Activated effector memory CD4-positive, alpha-beta T cell treated with Interleukin-2 at 50 U/mL for 16 hours (primary cell): ENCODE measurements around the gene POLD3.

Experiments
- DNase-seq: peaks from one replicate; pipeline ENCODE4 v3.0.0-alpha.2; 2020

Gene POLD3

GRCh38 chr11:74676596-74676995 is 84.2 kb downstream of the POLD3 start:
- DNase-seq = no peak

GRCh38 chr11:74677131-74677530 is 84.7 kb downstream of the POLD3 start:
- DNase-seq = no peak

- no peak for DNase-seq
Measured at GRCh38 chr11:74678041-74678440, 85.7 kb downstream of the POLD3 start.

- no peak for DNase-seq
Measured at GRCh38 chr11:74678591-74679512, 86.5 kb downstream of the POLD3 start.

- no peak for DNase-seq
Measured at GRCh38 chr11:74679513-74679865, 87.1 kb downstream of the POLD3 start.

- DNase-seq = no peak
Measured at GRCh38 chr11:74680035-74680671, 87.8 kb downstream of the POLD3 start.

DNA sequence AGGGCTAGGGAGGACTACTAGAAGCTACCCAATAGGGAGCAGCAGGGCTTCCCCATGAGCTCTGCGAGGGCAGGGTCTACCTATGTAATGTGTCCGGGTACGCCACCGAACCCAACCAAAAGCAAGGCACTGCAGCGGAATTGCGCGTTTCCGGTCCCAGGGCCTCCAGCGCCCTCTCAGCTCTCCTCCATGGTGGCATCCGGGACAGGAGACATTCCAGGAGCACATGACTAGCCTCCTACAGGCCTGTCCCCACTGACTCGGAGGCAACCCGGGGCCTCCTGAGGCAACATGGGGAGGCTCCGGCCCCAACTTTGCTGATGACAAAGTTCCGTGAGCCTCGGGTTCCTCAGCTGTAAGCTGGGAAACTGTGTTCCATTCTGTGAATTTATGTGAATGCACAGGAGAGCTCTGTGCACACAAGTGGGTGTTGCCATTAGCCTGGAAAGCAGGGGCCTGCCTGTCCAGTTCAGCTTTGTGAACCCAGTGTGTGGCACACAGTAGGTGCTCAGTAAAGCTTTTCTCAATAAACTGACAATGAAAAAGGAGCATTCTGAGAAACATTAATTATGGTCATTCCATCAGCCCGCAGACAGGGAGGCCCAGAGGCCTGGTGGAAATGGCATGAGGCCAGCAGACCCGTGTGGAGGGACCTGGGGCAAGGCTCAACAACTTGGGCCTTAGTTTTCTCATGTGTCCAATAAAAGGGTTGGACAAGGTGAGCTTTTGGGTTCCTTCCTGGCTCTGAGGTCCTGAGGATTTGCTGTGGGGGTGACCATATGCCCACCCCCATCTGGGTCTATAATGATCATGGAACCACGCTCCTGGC is 88.5 kb downstream of the POLD3 start:
- no peak for DNase-seq

- no peak for DNase-seq
Measured at GRCh38 chr11:74681686-74682651, 89.6 kb downstream of the POLD3 start.

GRCh38 chr11:74682731-74683278 is 90.4 kb downstream of the POLD3 start:
- DNase-seq = no peak

DNA sequence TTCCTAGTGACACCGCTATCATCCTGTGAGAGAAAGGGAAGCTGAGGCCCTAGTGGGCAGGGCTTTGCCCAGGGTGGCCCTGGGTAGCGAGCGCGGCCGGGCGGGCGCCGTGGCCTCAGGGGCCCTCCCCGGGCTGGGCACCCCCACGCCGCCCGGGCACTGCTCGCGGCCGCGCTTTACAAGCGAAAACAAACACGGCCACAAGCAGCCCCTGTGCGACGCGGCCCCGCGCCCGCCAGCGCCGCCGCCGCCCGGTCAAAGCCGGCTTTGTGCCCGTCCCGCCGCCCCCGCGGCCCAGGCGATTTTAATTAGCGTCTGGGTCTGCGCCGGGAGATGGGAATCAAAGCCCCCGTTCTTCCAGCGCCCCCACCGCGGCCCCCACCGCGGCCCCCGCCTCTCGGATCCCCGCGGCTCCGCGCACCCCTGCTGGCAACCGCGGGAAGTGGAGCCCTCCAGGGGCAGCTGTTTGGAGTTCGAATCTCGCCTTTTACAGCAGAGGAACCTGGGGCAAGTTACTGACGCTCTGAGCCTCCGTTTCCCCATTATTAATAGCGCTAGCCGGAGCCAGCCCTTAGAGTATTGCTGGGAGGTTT is 91.0 kb downstream of the POLD3 start:
- no peak for DNase-seq

GRCh38 chr11:74683941-74684481 is 91.6 kb downstream of the POLD3 start:
- no peak for DNase-seq

DNA sequence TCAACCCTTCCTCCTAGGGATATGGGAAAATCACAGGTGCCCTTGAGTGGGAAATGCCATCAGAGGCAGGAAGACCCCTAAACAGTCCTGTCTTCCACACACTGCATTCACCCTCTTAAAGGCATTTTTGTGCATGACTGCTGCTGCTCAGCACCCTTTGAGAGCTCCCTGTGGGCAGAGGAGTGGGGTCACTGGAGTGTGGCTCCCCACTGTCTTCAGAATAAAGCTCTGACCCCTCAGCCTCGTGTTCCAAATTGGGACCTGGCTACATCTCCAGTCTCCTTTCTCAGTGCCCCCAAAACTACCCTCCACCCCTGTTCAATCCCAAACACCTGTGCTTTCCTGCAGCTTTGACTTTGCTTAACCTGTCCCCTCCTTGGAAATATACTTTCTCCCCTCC is 92.3 kb downstream of the POLD3 start:
- DNase-seq = no peak

GRCh38 chr11:74685338-74685737 is 93.0 kb downstream of the POLD3 start:
- no peak for DNase-seq

GRCh38 chr11:74685905-74686304 is 93.5 kb downstream of the POLD3 start:
- DNase-seq = no peak

DNA sequence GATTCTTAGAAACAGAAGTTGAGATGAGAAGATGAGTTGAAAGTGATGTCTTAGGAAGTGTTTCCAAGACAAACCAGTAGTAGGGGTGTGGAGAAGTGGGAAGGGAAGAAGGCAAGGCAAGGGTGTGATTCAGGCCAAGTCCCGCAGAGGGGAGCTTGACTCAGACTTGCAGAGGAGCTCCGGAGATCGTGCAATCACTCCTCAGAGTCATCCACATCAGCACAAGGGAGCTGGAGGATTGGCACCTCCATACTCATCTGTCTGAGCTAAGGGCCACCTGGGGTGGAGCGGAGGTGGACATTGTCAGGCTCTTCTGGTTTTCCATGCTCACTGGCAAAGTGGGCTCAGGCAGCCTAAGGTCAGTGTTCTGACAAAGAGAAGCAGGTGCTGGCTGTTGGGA is 94.4 kb downstream of the POLD3 start:
- DNase-seq = no peak

DNA sequence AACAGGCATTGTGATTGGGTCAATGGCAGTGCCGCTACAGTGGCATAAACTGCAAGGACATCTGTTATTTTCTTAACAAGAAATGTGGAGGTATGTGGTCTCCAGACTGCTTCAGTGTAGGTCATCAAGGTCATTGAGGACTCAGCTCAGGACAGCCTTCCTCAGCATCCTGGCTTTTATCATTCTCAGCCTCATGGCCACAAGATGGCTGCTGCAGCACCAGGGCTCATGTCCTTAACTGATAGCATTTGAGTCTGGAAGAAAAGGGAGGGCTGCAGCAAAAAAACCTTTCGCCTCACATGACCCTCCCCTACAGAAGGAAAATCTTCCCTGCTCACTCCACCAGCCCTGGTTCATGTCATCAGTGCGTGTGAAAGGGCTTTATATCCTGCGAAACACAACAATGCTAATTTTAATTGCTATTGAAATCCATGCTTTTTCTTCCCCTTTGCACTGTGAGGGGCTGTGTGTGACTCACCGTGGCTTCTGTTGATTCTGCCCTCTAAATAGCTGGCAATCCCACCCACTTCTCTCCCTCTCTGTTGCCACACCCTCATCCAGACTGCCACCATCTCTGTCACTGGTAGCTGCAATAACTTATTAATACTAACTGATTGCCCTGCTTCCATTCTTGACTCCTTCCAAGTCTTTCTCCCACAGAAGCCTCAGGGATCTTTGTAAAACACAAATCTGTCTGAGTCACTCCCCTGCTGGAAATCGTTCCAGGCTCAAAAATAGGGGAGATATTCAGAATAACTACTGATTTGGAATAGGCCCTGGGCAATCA is 95.0 kb downstream of the POLD3 start:
- no peak for DNase-seq

DNA sequence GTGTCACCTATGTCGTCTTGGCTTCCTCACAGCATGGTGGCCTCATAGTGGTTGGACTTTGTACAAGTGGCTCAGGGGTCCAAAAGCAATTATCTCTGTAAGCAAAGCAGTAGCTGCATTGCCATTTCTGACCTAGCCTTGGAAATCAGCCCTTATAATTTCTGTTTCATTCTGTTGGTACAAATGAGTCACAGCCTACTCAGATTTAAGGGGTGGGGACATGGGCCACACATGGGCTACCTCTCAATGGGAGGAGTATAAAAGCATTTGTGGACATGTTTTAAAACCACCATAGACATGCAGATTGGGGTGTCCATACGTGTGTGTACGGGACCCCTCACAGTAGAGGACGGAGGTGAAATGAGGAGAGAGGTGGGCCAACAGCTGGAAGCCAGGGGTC is 97.3 kb downstream of the POLD3 start:
- DNase-seq = no peak

DNA sequence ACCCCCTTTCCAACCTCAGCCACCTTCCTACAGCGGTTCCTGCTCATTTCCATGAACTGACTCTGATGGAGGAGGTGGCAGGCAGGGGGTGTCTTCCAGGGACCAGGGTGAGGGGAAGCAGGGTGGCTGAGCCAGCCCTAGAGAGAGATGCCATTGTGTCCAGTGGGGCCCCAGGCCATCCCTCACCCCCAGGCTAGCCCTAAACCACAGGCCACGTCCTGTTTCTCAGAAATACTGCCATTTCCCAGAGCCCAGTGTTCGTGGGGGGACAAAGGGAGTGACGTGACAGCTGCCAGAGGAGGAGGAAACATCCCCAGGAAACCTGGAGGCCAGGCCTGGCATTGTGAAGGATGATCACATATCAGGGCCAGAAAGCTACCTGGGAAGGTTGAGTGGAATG is 99.4 kb downstream of the POLD3 start:
- DNase-seq = no peak
